PC-9 (cell line): ENCODE results near the gene ARHGAP10. TPM values are rescaled to one million over a fixed set of nuclear protein-coding genes. Genes with fewer than 3 reads are reported as not detected.

ENCODE experiments used
- BruUV-seq: library from RNA; stranded (reverse); fragments of 400-500 nt; replicated peaks from 2 replicates; lab custom pipeline; 2021; lab: Mats Ljungman, UMichigan
- CTCF ChIA-PET: fragments of 300-600 bp; sonication (Branson Sonifier 250); formaldehyde crosslinking; loops from one replicate; lab custom pipeline; 2022; ENCODE audit warnings: antibody characterized with exemption; lab: Charles Lee
- POLR2A ChIA-PET: fragments of 300-600 bp; sonication (Branson Sonifier 250); formaldehyde crosslinking; loops from one replicate; lab custom pipeline; 2022; ENCODE audit warnings: antibody characterized with exemption; ENCODE audit not compliant: unreplicated experiment; lab: Charles Lee
- DNase-seq, 2 experiments: peaks; one replicate each; pipeline versions ENCODE4 v3.0.0 to v3.0.0-alpha.2; 2015 to 2022; ENCODE audit warnings: mixed read lengths in 1 of 2
- H2AFZ ChIP-seq: fragments of 200-600 bp; sonication (generic); 2 replicates; pipeline ENCODE4 v1.8.1; 2017; ENCODE audit warnings: antibody characterized with exemption
- H3F3A ChIP-seq: fragments of 200-600 bp; sonication (generic); 2 replicates; pipeline ENCODE4 v1.8.1; 2017; ENCODE audit warnings: antibody characterized with exemption, mild to moderate bottlenecking, low read depth; ENCODE audit not compliant: insufficient read depth
- H3K27ac ChIP-seq: fragments of 200-600 bp; sonication (generic); 2 replicates; pipeline ENCODE4 v1.6.1; 2016; ENCODE audit warnings: mixed run types
- H3K27me3 ChIP-seq: fragments of 200-600 bp; sonication (generic); 2 replicates; pipeline ENCODE4 v1.6.1; 2016; ENCODE audit warnings: low read depth, mixed run types; ENCODE audit not compliant: insufficient read depth
- H3K36me3 ChIP-seq: fragments of 200-600 bp; sonication (generic); 2 replicates; pipeline ENCODE4 v1.6.1; 2016; ENCODE audit warnings: low read depth, mixed run types
- H3K4me1 ChIP-seq: fragments of 200-600 bp; sonication (generic); replicated peaks from 2 replicates; pipeline ENCODE4 v1.6.1; 2016; ENCODE audit warnings: mixed run types; ENCODE audit not compliant: insufficient read depth
- H3K4me2 ChIP-seq: fragments of 200-600 bp; sonication (generic); 2 replicates; pipeline ENCODE4 v1.6.1; 2017; ENCODE audit warnings: mixed run types
- H3K4me3 ChIP-seq: fragments of 200-600 bp; sonication (generic); 2 replicates; pipeline ENCODE4 v1.6.1; 2016; ENCODE audit warnings: mixed run types
- H3K79me2 ChIP-seq: fragments of 200-600 bp; sonication (generic); 2 replicates; pipeline ENCODE4 v1.6.1; 2017; ENCODE audit warnings: low read depth, mixed run types
- H3K9me2 ChIP-seq: fragments of 200-600 bp; sonication (generic); 2 replicates; pipeline ENCODE4 v1.8.1; 2017; ENCODE audit warnings: mild to moderate bottlenecking; ENCODE audit not compliant: insufficient read depth
- H3K9me3 ChIP-seq: fragments of 200-600 bp; sonication (generic); 2 replicates; pipeline ENCODE4 v1.8.1; 2016; ENCODE audit warnings: low read depth; ENCODE audit not compliant: insufficient read depth
- H4K20me1 ChIP-seq: fragments of 200-600 bp; sonication (generic); 2 replicates; pipeline ENCODE4 v1.8.1; 2017; ENCODE audit not compliant: insufficient read depth
- EZH2 ChIP-seq: fragments of 200-600 bp; sonication (generic); IDR thresholded peaks from 2 replicates; pipeline ENCODE4 v1.8.0; 2017; ENCODE audit warnings: antibody characterized with exemption, low read depth
- intact Hi-C: fragments of 100-400 bp; cut with micrococcal nuclease; formaldehyde crosslinking; loops from one replicate; pipeline ENCODE4 v1.10.0; 2022; ENCODE audit not compliant: unreplicated experiment
- total RNA-seq: library from RNA; stranded (reverse); gene quantifications from 2 replicates; pipeline ENCODE4 v1.2.3, GENCODE V29; 2021
- TF ChIP-seq, protein P1 (sequence below): fragments of 200-600 bp; sonication (generic); conservative IDR thresholded peaks from 2 replicates; pipeline ENCODE4 v1.6.1; 2017; ENCODE audit warnings: mixed run types, antibody characterized with exemption, mild to moderate bottlenecking, moderate library complexity

Gene ARHGAP10
- total RNA-seq, 1 experiment from 2014 or later, result 27.5 TPM

DNA sequence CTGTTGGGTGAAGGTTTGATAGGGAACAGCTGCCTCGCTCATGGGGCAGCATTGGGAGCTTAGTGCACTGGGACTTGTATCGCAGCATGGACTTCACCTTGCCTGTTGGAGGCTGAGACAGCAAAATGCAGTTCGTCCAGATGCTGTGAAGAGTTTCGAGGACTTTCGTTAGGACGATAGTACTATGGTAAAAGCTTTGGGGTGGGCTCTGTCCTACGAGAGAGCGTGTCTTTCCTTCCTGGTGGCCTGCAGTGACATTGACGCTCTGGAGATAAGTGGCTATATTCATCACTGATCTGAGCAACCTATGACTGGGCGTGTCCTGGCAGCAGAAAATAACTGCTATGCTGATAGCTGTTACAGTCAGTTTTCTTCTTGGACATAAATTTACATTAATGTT is 44.8 kb downstream of the ARHGAP10 start:
- no peak overlapping the region for H3K4me2 ChIP-seq
- no TSS peak for BruUV-seq
- no peaks in the 10 kb centered on the region for H3K27me3 ChIP-seq
- H2AFZ ChIP-seq, result no peak overlapping the region
- peak overlapping the region; percentile 16 for H3K27ac ChIP-seq
- ChIA-PET CTCF (interaction anchor here (0.7 kb wide), 1 partner anchor 77 kb away, joined by 3 read pairs; no protein-coding TSS in a partner anchor), POLR2A (interaction anchor here (0.6 kb wide), 1 partner anchor 51 kb away, joined by 4 read pairs; no protein-coding TSS in a partner anchor)
- H3K4me1 ChIP-seq, result peaks cover 41% of the 10 kb centered on the region
- intact Hi-C loops, result loop anchor here (5.0 kb wide), 1 partner anchor 56 kb away; no protein-coding TSS in a partner anchor
- no peak overlapping the region for H3K4me3 ChIP-seq
- no peaks in the 10 kb centered on the region for H3K9me3 ChIP-seq
- peaks cover 18% of the 10 kb centered on the region; the same call in 1 of the 2 replicates for H3F3A ChIP-seq
- DNase-seq, result no peak
- no peaks in the 10 kb centered on the region for H3K9me2 ChIP-seq
- TF ChIP-seq, protein P1, sequence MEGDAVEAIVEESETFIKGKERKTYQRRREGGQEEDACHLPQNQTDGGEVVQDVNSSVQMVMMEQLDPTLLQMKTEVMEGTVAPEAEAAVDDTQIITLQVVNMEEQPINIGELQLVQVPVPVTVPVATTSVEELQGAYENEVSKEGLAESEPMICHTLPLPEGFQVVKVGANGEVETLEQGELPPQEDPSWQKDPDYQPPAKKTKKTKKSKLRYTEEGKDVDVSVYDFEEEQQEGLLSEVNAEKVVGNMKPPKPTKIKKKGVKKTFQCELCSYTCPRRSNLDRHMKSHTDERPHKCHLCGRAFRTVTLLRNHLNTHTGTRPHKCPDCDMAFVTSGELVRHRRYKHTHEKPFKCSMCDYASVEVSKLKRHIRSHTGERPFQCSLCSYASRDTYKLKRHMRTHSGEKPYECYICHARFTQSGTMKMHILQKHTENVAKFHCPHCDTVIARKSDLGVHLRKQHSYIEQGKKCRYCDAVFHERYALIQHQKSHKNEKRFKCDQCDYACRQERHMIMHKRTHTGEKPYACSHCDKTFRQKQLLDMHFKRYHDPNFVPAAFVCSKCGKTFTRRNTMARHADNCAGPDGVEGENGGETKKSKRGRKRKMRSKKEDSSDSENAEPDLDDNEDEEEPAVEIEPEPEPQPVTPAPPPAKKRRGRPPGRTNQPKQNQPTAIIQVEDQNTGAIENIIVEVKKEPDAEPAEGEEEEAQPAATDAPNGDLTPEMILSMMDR, result no peak
- H3K79me2 ChIP-seq, result peaks cover 74% of the 10 kb centered on the region
- H3K36me3 ChIP-seq, result no peaks in the 10 kb centered on the region; the same call in 1 of the 2 replicates
- no peaks in the 10 kb centered on the region for H4K20me1 ChIP-seq

DNA sequence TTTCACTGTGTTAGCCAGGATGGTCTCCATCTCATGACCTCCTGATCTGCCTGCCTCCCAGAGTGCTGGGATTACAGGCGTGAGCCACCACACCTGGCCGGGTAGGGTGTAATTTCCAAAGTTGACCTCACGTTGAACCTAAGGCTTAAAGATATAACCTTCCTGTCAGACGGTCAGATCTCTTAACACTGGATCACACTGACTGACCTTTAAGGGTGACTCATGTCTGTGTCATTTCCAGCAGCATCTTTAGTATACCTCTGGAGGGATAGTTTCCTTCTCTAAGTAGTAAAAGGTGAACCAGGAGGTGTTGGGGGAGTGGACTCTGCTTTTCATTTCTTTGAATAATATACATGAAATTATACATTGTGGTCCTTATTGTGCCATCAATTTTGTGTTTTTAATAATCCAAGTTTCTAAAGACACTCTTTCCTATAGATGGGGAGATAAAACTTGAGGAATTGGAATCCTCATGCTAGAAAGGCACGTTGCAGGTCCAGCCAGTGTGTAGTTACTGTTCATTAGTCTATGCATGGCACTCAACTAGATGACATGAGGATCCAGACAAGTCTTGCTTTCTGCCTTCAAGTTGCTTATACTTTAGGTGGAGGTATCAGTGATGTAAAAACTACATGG is 45.7 kb downstream of the ARHGAP10 start:
- no peaks in the 10 kb centered on the region for H4K20me1 ChIP-seq
- H3F3A ChIP-seq, result peaks cover 27% of the 10 kb centered on the region
- CTCF ChIA-PET, result no interaction called here
- intact Hi-C loops, result loop anchor here (5.0 kb wide), 1 partner anchor 55 kb away; no protein-coding TSS in a partner anchor
- H3K4me3 ChIP-seq, result no peak overlapping the region
- H2AFZ ChIP-seq, result no peak overlapping the region
- TF ChIP-seq EZH2, result no peak
- TF ChIP-seq, protein P1, result no peak
- H3K4me2 ChIP-seq, result peak overlapping the region; percentile 38; the same call in 1 of the 2 replicates
- POLR2A ChIA-PET, result no interaction called here
- peaks cover 46% of the 10 kb centered on the region for H3K4me1 ChIP-seq
- peaks cover 77% of the 10 kb centered on the region for H3K79me2 ChIP-seq
- H3K27me3 ChIP-seq, result no peaks in the 10 kb centered on the region
- H3K9me2 ChIP-seq, result no peaks in the 10 kb centered on the region
- no peaks in the 10 kb centered on the region for H3K9me3 ChIP-seq
- H3K36me3 ChIP-seq, result no peaks in the 10 kb centered on the region; the same call in 1 of the 2 replicates
- peak in 1 of 2 experiments; percentile 79 for DNase-seq
- BruUV-seq, result no TSS peak
- peak overlapping the region; percentile 47; the same call in 1 of the 2 replicates for H3K27ac ChIP-seq

DNA sequence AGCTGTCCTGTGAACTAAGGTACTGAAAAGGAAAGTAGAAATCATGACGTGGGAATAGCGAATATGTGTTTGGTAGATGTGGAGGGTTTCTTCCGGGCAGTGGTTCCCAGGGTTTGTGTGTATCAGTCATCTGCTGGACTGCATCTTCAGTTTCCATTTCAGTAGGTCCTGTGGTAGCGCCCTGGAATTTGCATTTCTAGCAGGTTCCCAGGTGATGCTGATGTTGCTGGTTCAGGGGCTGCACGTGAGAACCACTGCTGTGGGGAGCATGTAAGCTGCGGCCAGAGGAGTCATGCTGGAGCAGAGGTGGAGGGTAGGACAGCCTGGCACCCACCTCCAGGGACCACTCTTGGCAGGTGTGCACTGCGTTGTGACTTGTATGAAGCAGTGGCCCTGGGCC is 47.1 kb downstream of the ARHGAP10 start:
- peaks cover 69% of the 10 kb centered on the region for H3K79me2 ChIP-seq
- POLR2A ChIA-PET, result no interaction called here

More for the DNA sequence above, 47.1 kb downstream of the ARHGAP10 start:
- peaks cover 16% of the 10 kb centered on the region for H3F3A ChIP-seq
- DNase-seq, result no peak
- H3K27ac ChIP-seq, result no peak overlapping the region
- H3K9me2 ChIP-seq, result no peaks in the 10 kb centered on the region
- CTCF ChIA-PET, result no interaction called here
- peaks cover 34% of the 10 kb centered on the region for H3K4me1 ChIP-seq
- H3K4me3 ChIP-seq, result no peak overlapping the region
- H3K36me3 ChIP-seq, result no peaks in the 10 kb centered on the region; the same call in 1 of the 2 replicates
- no peak overlapping the region for H2AFZ ChIP-seq
- intact Hi-C loops, result loop anchor here (5.0 kb wide), 1 partner anchor 53 kb away; no protein-coding TSS in a partner anchor
- H4K20me1 ChIP-seq, result no peaks in the 10 kb centered on the region
- TF ChIP-seq EZH2, result no peak
- TF ChIP-seq, protein P1, result no peak
- BruUV-seq, result no TSS peak
- no peak overlapping the region for H3K4me2 ChIP-seq
- no peaks in the 10 kb centered on the region for H3K27me3 ChIP-seq
- H3K9me3 ChIP-seq, result no peaks in the 10 kb centered on the region
